Endodermal cell (in vitro differentiated cells): ENCODE measurements around the gene MAML2. TPM values are rescaled to one million over a fixed set of nuclear protein-coding genes. Genes with fewer than 3 reads are reported as not detected.

Experiments used
- DNase-seq: peaks from one replicate; pipeline ENCODE4 v3.0.0-alpha.2; 2017
- H3K27ac ChIP-seq: 2 replicates; pipeline ENCODE4 v1.5.1; 2013; ENCODE audit warnings: mild to moderate bottlenecking, low read depth, low read length, moderate library complexity
- H3K27me3 ChIP-seq: 2 replicates; pipeline ENCODE4 v1.6.1; 2013; ENCODE audit warnings: mild to moderate bottlenecking, low read length, moderate library complexity; ENCODE audit not compliant: insufficient read depth, control insufficient read depth, poor library complexity, severe bottlenecking
- H3K36me3 ChIP-seq: 2 replicates; pipeline ENCODE4 v1.7.0; 2013; ENCODE audit warnings: mild to moderate bottlenecking, low read length, moderate library complexity; ENCODE audit not compliant: control insufficient read depth, insufficient read depth
- H3K4me1 ChIP-seq: one replicate; pipeline ENCODE4 v1.7.0; 2013; ENCODE audit warnings: low read length; ENCODE audit not compliant: control insufficient read depth, insufficient read depth
- H3K4me3 ChIP-seq: 2 replicates; pipeline ENCODE4 v1.5.1; 2013; ENCODE audit warnings: mild to moderate bottlenecking, low read length, moderate library complexity
- H3K9ac ChIP-seq: 2 replicates; pipeline ENCODE4 v1.6.1; 2013; ENCODE audit warnings: mild to moderate bottlenecking, low read length, moderate library complexity; ENCODE audit not compliant: poor library complexity, severe bottlenecking; ENCODE audit errors: extremely low read depth
- H3K9me3 ChIP-seq: 2 replicates; pipeline ENCODE4 v1.6.1; 2013; ENCODE audit warnings: mild to moderate bottlenecking, low read length, moderate library complexity; ENCODE audit not compliant: control insufficient read depth
- H3K27ac Mint-ChIP-seq: 2 replicates; pipeline ENCODE4 v1.8.0; 2020; ENCODE audit warnings: mixed read lengths
- H3K27me3 Mint-ChIP-seq: 2 replicates; pipeline ENCODE4 v1.8.0; 2021; ENCODE audit warnings: mild to moderate bottlenecking, mixed read lengths; ENCODE audit not compliant: insufficient read depth
- H3K36me3 Mint-ChIP-seq: 2 replicates; pipeline ENCODE4 v1.8.0; 2020; ENCODE audit warnings: low read depth, mixed read lengths
- H3K4me1 Mint-ChIP-seq: 2 replicates; pipeline ENCODE4 v1.8.0; 2020; ENCODE audit warnings: mixed read lengths
- H3K4me3 Mint-ChIP-seq: 2 replicates; pipeline ENCODE4 v1.8.0; 2020; ENCODE audit warnings: mild to moderate bottlenecking, moderate library complexity, mixed read lengths
- H3K9me3 Mint-ChIP-seq: 2 replicates; pipeline ENCODE4 v1.8.0; 2020; ENCODE audit warnings: mild to moderate bottlenecking, mixed read lengths
- WGBS, 2 experiments: methylation state at CpG; one replicate each; pipeline versions ENCODE4 v1.1.5 to v1.1.7; 2013; ENCODE audit warnings: missing lambda C conversion rate in 2 of 2, mixed read lengths in 1 of 2; ENCODE audit not compliant: insufficient coverage in 1 of 2, insufficient read length in 1 of 2; 5-methylcytosine and 5-hydroxymethylcytosine counted together
- total RNA-seq, 2 donors: library from RNA; stranded (reverse); fragmentation: NEBNext Ultra II Directional in 1 of 2; extraction: Animal tissue kit (Norgen Biotek cat#: 25700) in 1 of 2; gene quantifications; 2 replicates in 1 of 2; 3 replicates in 1 of 2; pipeline ENCODE4 v1.2.1, GENCODE V29; 2021
- TF ChIP-seq, protein P1 (sequence below): fragments of 200-600 bp; sonication (generic); conservative IDR thresholded peaks from 2 replicates; pipeline ENCODE4 v1.5.0; 2021; ENCODE audit warnings: antibody characterized with exemption, mild to moderate bottlenecking

Gene MAML2
- total RNA-seq, 2 donors from 2014 or later = 6.6 to 8.0 TPM

GRCh38 chr11:95984072-95984471, 358.9 kb downstream of the MAML2 start:
- no peak overlapping the region for H3K27ac ChIP-seq
- no peak overlapping the region for H3K9ac ChIP-seq
- TF ChIP-seq, protein P1, sequence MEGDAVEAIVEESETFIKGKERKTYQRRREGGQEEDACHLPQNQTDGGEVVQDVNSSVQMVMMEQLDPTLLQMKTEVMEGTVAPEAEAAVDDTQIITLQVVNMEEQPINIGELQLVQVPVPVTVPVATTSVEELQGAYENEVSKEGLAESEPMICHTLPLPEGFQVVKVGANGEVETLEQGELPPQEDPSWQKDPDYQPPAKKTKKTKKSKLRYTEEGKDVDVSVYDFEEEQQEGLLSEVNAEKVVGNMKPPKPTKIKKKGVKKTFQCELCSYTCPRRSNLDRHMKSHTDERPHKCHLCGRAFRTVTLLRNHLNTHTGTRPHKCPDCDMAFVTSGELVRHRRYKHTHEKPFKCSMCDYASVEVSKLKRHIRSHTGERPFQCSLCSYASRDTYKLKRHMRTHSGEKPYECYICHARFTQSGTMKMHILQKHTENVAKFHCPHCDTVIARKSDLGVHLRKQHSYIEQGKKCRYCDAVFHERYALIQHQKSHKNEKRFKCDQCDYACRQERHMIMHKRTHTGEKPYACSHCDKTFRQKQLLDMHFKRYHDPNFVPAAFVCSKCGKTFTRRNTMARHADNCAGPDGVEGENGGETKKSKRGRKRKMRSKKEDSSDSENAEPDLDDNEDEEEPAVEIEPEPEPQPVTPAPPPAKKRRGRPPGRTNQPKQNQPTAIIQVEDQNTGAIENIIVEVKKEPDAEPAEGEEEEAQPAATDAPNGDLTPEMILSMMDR = no peak
- Mint-ChIP-seq H3K27me3 (no peaks in the 10 kb centered on the region), H3K9me3 (no peaks in the 10 kb centered on the region), H3K27ac (no peak overlapping the region), H3K4me1 (peaks cover 6% of the 10 kb centered on the region), H3K36me3 (peaks cover 13% of the 10 kb centered on the region), H3K4me3 (no peak overlapping the region)
- no peak overlapping the region for H3K4me3 ChIP-seq
- WGBS, 2 experiments = 95% methylated on average over 2 of the region's 2 CpGs; no CpG with 5 or more reads in 1 of the 2 experiments
- H3K36me3 ChIP-seq = peaks cover 29% of the 10 kb centered on the region
- no peak for DNase-seq
- no peaks in the 10 kb centered on the region for H3K27me3 ChIP-seq
- peaks cover 9% of the 10 kb centered on the region for H3K4me1 ChIP-seq
- no peaks in the 10 kb centered on the region for H3K9me3 ChIP-seq

DNA sequence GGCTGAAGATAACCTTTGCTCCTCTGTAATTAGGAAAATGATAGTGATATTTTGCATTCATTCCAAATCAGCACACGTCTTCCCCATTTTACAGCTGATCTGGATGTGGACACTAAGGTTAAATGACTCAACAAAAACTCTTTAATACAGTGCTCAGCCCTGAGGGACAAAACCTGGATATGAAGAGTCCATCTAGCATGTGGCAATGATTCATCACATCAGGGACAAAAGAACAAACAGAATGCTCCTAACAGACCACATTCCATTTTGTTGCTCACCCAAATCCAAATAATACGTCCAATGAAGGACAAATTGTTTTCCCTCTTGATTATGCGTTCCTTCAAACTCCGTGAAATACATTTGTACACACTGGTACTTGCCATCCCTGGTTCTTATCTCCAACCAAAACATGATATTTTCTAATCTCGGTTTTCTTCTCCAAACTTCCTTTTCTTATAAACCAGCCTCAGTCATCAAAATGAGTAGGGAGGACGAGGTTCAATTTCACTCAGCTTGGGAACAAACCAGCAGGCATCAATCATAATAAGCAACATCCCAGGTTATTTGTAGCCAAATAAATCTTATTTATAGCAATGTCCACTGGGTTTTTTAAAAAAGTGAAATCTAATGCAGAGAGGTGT, 365.3 kb downstream of the MAML2 start:
- no peaks in the 10 kb centered on the region for H3K4me1 Mint-ChIP-seq
- 93 to 96% methylated on average over 4 to 6 of the region's 6 CpGs for WGBS, 2 experiments

GRCh38 chr11:95976550-95976949, 366.4 kb downstream of the MAML2 start:
- H3K36me3 Mint-ChIP-seq = peaks cover 11% of the 10 kb centered on the region
- H3K27me3 Mint-ChIP-seq = peaks cover 2% of the 10 kb centered on the region
- no peak overlapping the region for H3K27ac Mint-ChIP-seq
- Histone ChIP-seq H3K9ac (no peak overlapping the region), H3K4me3 (no peak overlapping the region), H3K9me3 (no peaks in the 10 kb centered on the region), H3K27me3 (no peaks in the 10 kb centered on the region), H3K27ac (no peak overlapping the region), H3K36me3 (peaks cover 16% of the 10 kb centered on the region), H3K4me1 (no peaks in the 10 kb centered on the region)
- 93 to 100% methylated on average over 1 to 2 of the region's 2 CpGs for WGBS, 2 experiments
- H3K9me3 Mint-ChIP-seq = peaks cover 2% of the 10 kb centered on the region
- TF ChIP-seq, protein P1 = no peak
- H3K4me1 Mint-ChIP-seq = no peaks in the 10 kb centered on the region
- no peak overlapping the region for H3K4me3 Mint-ChIP-seq
- DNase-seq = no peak

More for the DNA sequence above, 365.3 kb downstream of the MAML2 start:
- Histone ChIP-seq H3K27ac (no peak overlapping the region), H3K27me3 (no peaks in the 10 kb centered on the region), H3K4me1 (no peaks in the 10 kb centered on the region), H3K36me3 (peaks cover 16% of the 10 kb centered on the region), H3K4me3 (no peak overlapping the region), H3K9me3 (no peaks in the 10 kb centered on the region), H3K9ac (no peak overlapping the region)
- H3K27ac Mint-ChIP-seq = no peak overlapping the region
- DNase-seq = no peak
- TF ChIP-seq, protein P1 = no peak
- H3K4me3 Mint-ChIP-seq = no peak overlapping the region
- peaks cover 11% of the 10 kb centered on the region for H3K36me3 Mint-ChIP-seq
- H3K9me3 Mint-ChIP-seq = peaks cover 2% of the 10 kb centered on the region
- no peaks in the 10 kb centered on the region for H3K27me3 Mint-ChIP-seq
